ENCODE results near the gene PCBP3. TPM values are rescaled to one million over a fixed set of nuclear protein-coding genes. Genes with fewer than 3 reads are reported as not detected.
"Not testable (repeated sequence)": the region's sequence is repeated elsewhere in the genome, so short reads cannot be mapped to it uniquely, and the experiment has no call there.

Gene PCBP3
- total RNA-seq, 1 donor from 2014 or later = not detected

- peak overlapping the region in 1 of 3 donors; percentile 35 for H3K4me3 ChIP-seq (ENCODE audit: low read length in 3 of 3)
- peaks cover 26 to 57% (median 40%) of the 10 kb centered on the region in 3 donors for H3K27me3 ChIP-seq (ENCODE audit: control insufficient read depth in 3 of 3, insufficient read depth in 3 of 3, low read length in 3 of 3)
- H3K27ac ChIP-seq (ENCODE audit: low read depth, low read length) = no peak overlapping the region
- H3K9ac ChIP-seq (ENCODE audit: low read depth in 1 of 3, low read length in 3 of 3) = no peak overlapping the region
- no peaks in the 10 kb centered on the region for H3K36me3 ChIP-seq (ENCODE audit: control insufficient read depth in 3 of 3, insufficient read depth in 3 of 3, low read length in 3 of 3)
- H3K9me3 ChIP-seq (ENCODE audit: control insufficient read depth in 3 of 3, low read length in 3 of 3) = no peaks in the 10 kb centered on the region
- peaks cover 11 to 20% (median 12%) of the 10 kb centered on the region in 3 donors for H3K4me1 ChIP-seq (ENCODE audit: control insufficient read depth in 3 of 3, insufficient read depth in 3 of 3, low read length in 3 of 3)
Measured at GRCh38 chr21:45949928-45950739, 306.6 kb downstream of the PCBP3 start.

- Histone ChIP-seq H3K27me3 (ENCODE audit: control insufficient read depth in 3 of 3, insufficient read depth in 3 of 3, low read length in 3 of 3) (peaks cover 29 to 57% (median 40%) of the 10 kb centered on the region in 3 donors), H3K9me3 (ENCODE audit: control insufficient read depth in 3 of 3, low read length in 3 of 3) (no peaks in the 10 kb centered on the region), H3K36me3 (ENCODE audit: control insufficient read depth in 3 of 3, insufficient read depth in 3 of 3, low read length in 3 of 3) (no peaks in the 10 kb centered on the region), H3K9ac (ENCODE audit: low read depth in 1 of 3, low read length in 3 of 3) (no peak overlapping the region), H3K27ac (ENCODE audit: low read depth, low read length) (no peak overlapping the region), H3K4me3 (ENCODE audit: low read length in 3 of 3) (peak overlapping the region in 1 of 3 donors; percentile 6), H3K4me1 (ENCODE audit: control insufficient read depth in 3 of 3, insufficient read depth in 3 of 3, low read length in 3 of 3) (peaks cover 11 to 20% (median 12%) of the 10 kb centered on the region in 3 donors)
Measured at GRCh38 chr21:45950740-45951515, 307.4 kb downstream of the PCBP3 start.

DNA sequence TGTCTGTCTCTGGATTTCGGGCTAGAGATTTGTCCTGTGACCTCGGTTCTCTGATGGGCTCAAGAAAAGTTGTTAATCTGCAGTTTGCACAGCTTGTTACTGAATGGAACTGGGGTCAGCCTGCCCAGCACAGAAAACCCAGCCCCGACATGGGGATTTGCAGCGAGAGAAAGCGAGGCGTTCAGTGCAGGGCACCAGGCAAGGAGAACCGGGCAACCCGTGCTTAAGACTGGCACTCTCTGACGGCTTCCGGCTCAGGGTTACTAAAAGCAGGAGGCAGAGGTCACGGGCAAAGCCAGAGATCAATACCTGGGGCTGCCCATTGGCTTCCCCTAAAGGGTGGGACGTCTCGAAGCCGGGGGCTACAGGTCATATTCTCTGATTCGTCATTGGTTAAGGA, 308.2 kb downstream of the PCBP3 start:
- Histone ChIP-seq H3K4me1 (ENCODE audit: control insufficient read depth in 3 of 3, insufficient read depth in 3 of 3, low read length in 3 of 3) (peaks cover 11 to 20% (median 12%) of the 10 kb centered on the region in 3 donors), H3K9ac (ENCODE audit: low read depth in 1 of 3, low read length in 3 of 3) (no peak overlapping the region), H3K36me3 (ENCODE audit: control insufficient read depth in 3 of 3, insufficient read depth in 3 of 3, low read length in 3 of 3) (no peaks in the 10 kb centered on the region), H3K27me3 (ENCODE audit: control insufficient read depth in 3 of 3, insufficient read depth in 3 of 3, low read length in 3 of 3) (peaks cover 29 to 57% (median 45%) of the 10 kb centered on the region in 3 donors), H3K27ac (ENCODE audit: low read depth, low read length) (no peak overlapping the region), H3K4me3 (ENCODE audit: low read length in 3 of 3) (no peak overlapping the region), H3K9me3 (ENCODE audit: control insufficient read depth in 3 of 3, low read length in 3 of 3) (no peaks in the 10 kb centered on the region)

- H3K27ac ChIP-seq (ENCODE audit: low read depth, low read length); H3K9ac ChIP-seq (ENCODE audit: low read depth in 1 of 3, low read length in 3 of 3); H3K4me3 ChIP-seq (ENCODE audit: low read length in 3 of 3); H3K9me3 ChIP-seq (ENCODE audit: control insufficient read depth in 3 of 3, low read length in 3 of 3); H3K36me3 ChIP-seq (ENCODE audit: control insufficient read depth in 3 of 3, insufficient read depth in 3 of 3, low read length in 3 of 3): not testable (repeated sequence)
- Histone ChIP-seq H3K4me1 (ENCODE audit: control insufficient read depth in 3 of 3, insufficient read depth in 3 of 3, low read length in 3 of 3) (peaks cover 12 to 22% (median 15%) of the 10 kb centered on the region in 3 donors), H3K27me3 (ENCODE audit: control insufficient read depth in 3 of 3, insufficient read depth in 3 of 3, low read length in 3 of 3) (peaks cover 27 to 51% (median 43%) of the 10 kb centered on the region in 3 donors)
Measured at GRCh38 chr21:45952527-45952926, 309.0 kb downstream of the PCBP3 start.

GRCh38 chr21:45952974-45953373, 309.4 kb downstream of the PCBP3 start:
- Histone ChIP-seq H3K9ac (ENCODE audit: low read depth in 1 of 3, low read length in 3 of 3) (no peak overlapping the region), H3K4me3 (ENCODE audit: low read length in 3 of 3) (no peak overlapping the region), H3K4me1 (ENCODE audit: control insufficient read depth in 3 of 3, insufficient read depth in 3 of 3, low read length in 3 of 3) (peaks cover 12 to 24% (median 15%) of the 10 kb centered on the region in 3 donors), H3K9me3 (ENCODE audit: control insufficient read depth in 3 of 3, low read length in 3 of 3) (no peaks in the 10 kb centered on the region), H3K27me3 (ENCODE audit: control insufficient read depth in 3 of 3, insufficient read depth in 3 of 3, low read length in 3 of 3) (peaks cover 23 to 47% (median 41%) of the 10 kb centered on the region in 3 donors), H3K27ac (ENCODE audit: low read depth, low read length) (no peak overlapping the region), H3K36me3 (ENCODE audit: control insufficient read depth in 3 of 3, insufficient read depth in 3 of 3, low read length in 3 of 3) (no peaks in the 10 kb centered on the region)

- Histone ChIP-seq H3K4me1 (ENCODE audit: control insufficient read depth in 3 of 3, insufficient read depth in 3 of 3, low read length in 3 of 3) (peaks cover 10 to 20% (median 13%) of the 10 kb centered on the region in 3 donors), H3K27ac (ENCODE audit: low read depth, low read length) (peak overlapping the region; percentile 30), H3K27me3 (ENCODE audit: control insufficient read depth in 3 of 3, insufficient read depth in 3 of 3, low read length in 3 of 3) (peaks cover 20 to 36% (median 30%) of the 10 kb centered on the region in 3 donors), H3K36me3 (ENCODE audit: control insufficient read depth in 3 of 3, insufficient read depth in 3 of 3, low read length in 3 of 3) (no peaks in the 10 kb centered on the region), H3K9ac (ENCODE audit: low read depth in 1 of 3, low read length in 3 of 3) (peak overlapping the region in 2 of 3 donors; percentile 23 to 25), H3K9me3 (ENCODE audit: control insufficient read depth in 3 of 3, low read length in 3 of 3) (no peaks in the 10 kb centered on the region), H3K4me3 (ENCODE audit: low read length in 3 of 3) (no peak overlapping the region)
Measured at GRCh38 chr21:45954261-45954660, 310.7 kb downstream of the PCBP3 start.

- H3K9me3 ChIP-seq (ENCODE audit: control insufficient read depth in 3 of 3, low read length in 3 of 3) = no peaks in the 10 kb centered on the region
- peaks cover 9 to 23% (median 15%) of the 10 kb centered on the region in 3 donors for H3K4me1 ChIP-seq (ENCODE audit: control insufficient read depth in 3 of 3, insufficient read depth in 3 of 3, low read length in 3 of 3)
- H3K27ac ChIP-seq (ENCODE audit: low read depth, low read length) = no peak overlapping the region
- peaks cover 20 to 32% (median 31%) of the 10 kb centered on the region in 3 donors for H3K27me3 ChIP-seq (ENCODE audit: control insufficient read depth in 3 of 3, insufficient read depth in 3 of 3, low read length in 3 of 3)
- no peak overlapping the region for H3K9ac ChIP-seq (ENCODE audit: low read depth in 1 of 3, low read length in 3 of 3)
- no peak overlapping the region for H3K4me3 ChIP-seq (ENCODE audit: low read length in 3 of 3)
- no peaks in the 10 kb centered on the region for H3K36me3 ChIP-seq (ENCODE audit: control insufficient read depth in 3 of 3, insufficient read depth in 3 of 3, low read length in 3 of 3)
Measured at GRCh38 chr21:45954921-45955320, 311.4 kb downstream of the PCBP3 start.

DNA sequence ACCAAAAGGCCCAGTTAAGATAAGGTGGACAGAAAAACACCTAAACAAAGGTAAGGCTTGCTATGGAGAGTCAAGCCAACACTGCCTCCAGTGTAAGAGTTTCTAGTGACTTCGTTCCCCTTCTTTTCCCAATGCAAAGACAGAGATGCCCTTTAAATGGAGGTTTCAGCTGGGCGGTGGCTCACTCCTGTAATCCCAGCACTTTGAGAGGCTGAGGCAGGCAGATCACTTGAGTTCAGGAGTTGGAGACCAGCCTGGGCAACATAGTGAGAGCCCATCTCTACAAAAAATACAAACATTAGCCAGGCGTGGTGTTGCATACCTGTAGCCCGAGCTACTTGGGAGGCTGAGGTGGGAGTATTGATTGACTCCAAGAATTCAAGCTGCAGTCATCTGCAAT, 314.0 kb downstream of the PCBP3 start:
- Histone ChIP-seq H3K4me1 (ENCODE audit: control insufficient read depth in 3 of 3, insufficient read depth in 3 of 3, low read length in 3 of 3) (peaks cover 4 to 18% (median 6%) of the 10 kb centered on the region in 3 donors), H3K9ac (ENCODE audit: low read depth in 1 of 3, low read length in 3 of 3) (no peak overlapping the region), H3K27ac (ENCODE audit: low read depth, low read length) (no peak overlapping the region), H3K27me3 (ENCODE audit: control insufficient read depth in 3 of 3, insufficient read depth in 3 of 3, low read length in 3 of 3) (peaks cover 9 to 14% (median 12%) of the 10 kb centered on the region in 3 donors), H3K36me3 (ENCODE audit: control insufficient read depth in 3 of 3, insufficient read depth in 3 of 3, low read length in 3 of 3) (no peaks in the 10 kb centered on the region), H3K9me3 (ENCODE audit: control insufficient read depth in 3 of 3, low read length in 3 of 3) (no peaks in the 10 kb centered on the region), H3K4me3 (ENCODE audit: low read length in 3 of 3) (peak overlapping the region in 1 of 3 donors; percentile 24)

DNA sequence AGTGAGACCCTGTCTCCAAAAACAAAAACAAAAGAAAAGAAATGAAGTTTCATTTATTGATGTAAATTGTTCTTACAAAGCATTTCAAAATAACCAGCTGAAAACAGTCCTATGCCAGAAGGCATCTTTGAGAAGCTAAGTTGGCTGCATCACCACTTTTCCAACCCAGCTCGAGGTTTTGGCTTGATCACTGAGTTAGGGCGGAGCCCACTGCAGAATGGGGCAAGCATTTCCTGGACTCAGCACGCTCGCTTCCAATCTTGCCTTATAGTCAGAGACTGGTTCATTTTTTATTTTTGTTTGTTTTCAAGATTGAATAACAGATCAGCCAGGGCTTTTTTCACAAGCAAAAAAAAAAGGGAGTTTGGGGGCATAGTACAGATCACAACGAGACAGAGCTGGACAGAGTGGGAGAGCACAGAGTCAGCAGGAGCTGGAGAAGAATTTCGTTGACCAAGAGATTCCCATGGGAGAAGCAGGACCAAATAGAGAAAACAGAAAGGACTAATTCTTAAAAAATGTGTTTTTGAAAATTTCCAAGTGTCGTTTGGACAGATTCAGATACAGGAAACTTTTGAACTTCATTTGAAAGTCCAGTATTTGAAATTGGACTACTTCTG, 314.6 kb downstream of the PCBP3 start:
- peak overlapping the region; percentile 25 for H3K27ac ChIP-seq (ENCODE audit: low read depth, low read length)
- H3K4me3 ChIP-seq (ENCODE audit: low read length in 3 of 3) = peak overlapping the region in 1 of 3 donors; percentile 24
- peaks cover 5 to 14% (median 12%) of the 10 kb centered on the region in 3 donors for H3K27me3 ChIP-seq (ENCODE audit: control insufficient read depth in 3 of 3, insufficient read depth in 3 of 3, low read length in 3 of 3)
- no peaks in the 10 kb centered on the region for H3K9me3 ChIP-seq (ENCODE audit: control insufficient read depth in 3 of 3, low read length in 3 of 3)
- H3K9ac ChIP-seq (ENCODE audit: low read depth in 1 of 3, low read length in 3 of 3) = no peak overlapping the region
- no peaks in the 10 kb centered on the region for H3K36me3 ChIP-seq (ENCODE audit: control insufficient read depth in 3 of 3, insufficient read depth in 3 of 3, low read length in 3 of 3)
- peaks cover 4 to 18% (median 6%) of the 10 kb centered on the region in 3 donors for H3K4me1 ChIP-seq (ENCODE audit: control insufficient read depth in 3 of 3, insufficient read depth in 3 of 3, low read length in 3 of 3)

Data from skeletal muscle tissue (tissue), 4 donors.